ENCODE results near the gene TMEM72. TPM values are rescaled to one million over a fixed set of nuclear protein-coding genes. Genes with fewer than 3 reads are reported as not detected.
A peak's percentile ranks its signal among the peaks of the same experiment; 100 is the strongest.

TMEM72 gene
- total and polyA plus RNA-seq, 2 of the 13 experiments (the other 11 are each of a cell fraction or from before 2014, with no cell fraction given), result 0.04 TPM; not detected in 1

DNA sequence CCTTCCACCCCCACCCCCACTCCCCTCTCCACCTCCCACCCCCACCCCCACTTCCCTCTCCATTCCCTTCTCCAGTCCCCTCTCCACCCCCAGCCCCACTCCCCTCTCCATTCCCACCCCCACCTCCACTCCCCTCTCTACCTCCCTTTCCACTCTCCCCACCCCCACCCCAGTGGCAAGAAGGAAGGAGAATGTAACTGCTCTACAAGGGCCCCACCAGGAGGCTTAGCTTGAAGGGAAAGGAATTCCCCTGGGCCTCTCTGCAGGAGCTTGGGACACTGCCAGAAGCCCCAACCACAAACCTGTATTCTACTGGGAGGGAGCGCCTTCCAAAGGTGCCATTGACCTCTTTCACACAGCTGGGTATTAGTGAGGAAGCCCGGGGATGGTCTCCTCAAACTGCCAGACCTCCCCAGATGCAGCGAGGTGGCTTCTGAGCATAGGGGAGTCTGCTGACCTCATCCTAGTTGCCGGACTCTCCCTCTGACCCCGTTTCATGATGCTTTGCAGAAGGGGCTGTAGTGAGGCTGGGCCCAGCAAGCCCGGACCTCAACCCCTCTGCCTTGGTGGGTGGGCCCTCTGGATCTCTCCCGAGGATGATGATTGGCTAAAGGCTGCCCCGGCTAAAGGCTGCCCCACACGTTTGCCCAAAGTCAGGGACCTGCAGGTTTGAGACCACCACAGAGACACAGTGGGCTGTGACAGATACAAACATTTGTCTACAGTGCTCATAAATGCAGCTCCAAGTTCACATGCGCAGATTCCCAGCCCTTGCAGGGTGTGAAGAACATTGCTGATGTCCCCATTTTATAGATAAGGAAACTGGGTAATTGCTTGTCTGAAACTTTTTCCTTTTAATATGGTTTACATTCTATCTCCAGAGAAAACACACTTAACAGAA, 64.5 kb downstream of the TMEM72 start (continued):
- TF ChIP-seq, protein P1, sequence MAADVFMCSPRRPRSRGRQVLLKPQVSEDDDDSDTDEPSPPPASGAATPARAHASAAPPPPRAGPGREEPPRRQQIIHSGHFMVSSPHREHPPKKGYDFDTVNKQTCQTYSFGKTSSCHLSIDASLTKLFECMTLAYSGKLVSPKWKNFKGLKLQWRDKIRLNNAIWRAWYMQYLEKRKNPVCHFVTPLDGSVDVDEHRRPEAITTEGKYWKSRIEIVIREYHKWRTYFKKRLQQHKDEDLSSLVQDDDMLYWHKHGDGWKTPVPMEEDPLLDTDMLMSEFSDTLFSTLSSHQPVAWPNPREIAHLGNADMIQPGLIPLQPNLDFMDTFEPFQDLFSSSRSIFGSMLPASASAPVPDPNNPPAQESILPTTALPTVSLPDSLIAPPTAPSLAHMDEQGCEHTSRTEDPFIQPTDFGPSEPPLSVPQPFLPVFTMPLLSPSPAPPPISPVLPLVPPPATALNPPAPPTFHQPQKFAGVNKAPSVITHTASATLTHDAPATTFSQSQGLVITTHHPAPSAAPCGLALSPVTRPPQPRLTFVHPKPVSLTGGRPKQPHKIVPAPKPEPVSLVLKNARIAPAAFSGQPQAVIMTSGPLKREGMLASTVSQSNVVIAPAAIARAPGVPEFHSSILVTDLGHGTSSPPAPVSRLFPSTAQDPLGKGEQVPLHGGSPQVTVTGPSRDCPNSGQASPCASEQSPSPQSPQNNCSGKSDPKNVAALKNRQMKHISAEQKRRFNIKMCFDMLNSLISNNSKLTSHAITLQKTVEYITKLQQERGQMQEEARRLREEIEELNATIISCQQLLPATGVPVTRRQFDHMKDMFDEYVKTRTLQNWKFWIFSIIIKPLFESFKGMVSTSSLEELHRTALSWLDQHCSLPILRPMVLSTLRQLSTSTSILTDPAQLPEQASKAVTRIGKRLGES (CRISPR knock-in tag; IDR thresholded peaks at IDR 0.05; ENCODE audit: borderline replicate concordance), result no peak
- no peak; the same call in 1 of the 2 replicates for TF ChIP-seq THYN1 (CRISPR knock-in tag; IDR thresholded peaks at IDR 0.05; ENCODE audit: borderline replicate concordance, low read depth)
- TF ChIP-seq, protein P2, sequence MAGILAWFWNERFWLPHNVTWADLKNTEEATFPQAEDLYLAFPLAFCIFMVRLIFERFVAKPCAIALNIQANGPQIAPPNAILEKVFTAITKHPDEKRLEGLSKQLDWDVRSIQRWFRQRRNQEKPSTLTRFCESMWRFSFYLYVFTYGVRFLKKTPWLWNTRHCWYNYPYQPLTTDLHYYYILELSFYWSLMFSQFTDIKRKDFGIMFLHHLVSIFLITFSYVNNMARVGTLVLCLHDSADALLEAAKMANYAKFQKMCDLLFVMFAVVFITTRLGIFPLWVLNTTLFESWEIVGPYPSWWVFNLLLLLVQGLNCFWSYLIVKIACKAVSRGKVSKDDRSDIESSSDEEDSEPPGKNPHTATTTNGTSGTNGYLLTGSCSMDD (CRISPR knock-in tag; IDR thresholded peaks at IDR 0.05), result no peak
- TF ChIP-seq TCF7 (IDR thresholded peaks at IDR 0.05; ENCODE audit: low read depth), result 0 out of 2 replicates have a peak, but pooled peaks have one; percentile 8
- TF ChIP-seq NR2F1 (CRISPR knock-in tag; IDR thresholded peaks at IDR 0.05), result peak in 1 of 2 experiments; percentile 44; a peak in 2 of 4 replicates
- TF ChIP-seq ZFP36 (IDR thresholded peaks at IDR 0.05; ENCODE audit: borderline replicate concordance, low read depth, low read length, partially characterized antibody), result no peak
- TF ChIP-seq GTF2F1 (IDR thresholded peaks at IDR 0.05; ENCODE audit: low read length), result no peak
- 0 out of 2 replicates have a peak, but pooled peaks have one; percentile 15 for TF ChIP-seq NFKB2 (CRISPR knock-in tag; IDR thresholded peaks at IDR 0.05; ENCODE audit: borderline replicate concordance)
- TF ChIP-seq, protein P3, sequence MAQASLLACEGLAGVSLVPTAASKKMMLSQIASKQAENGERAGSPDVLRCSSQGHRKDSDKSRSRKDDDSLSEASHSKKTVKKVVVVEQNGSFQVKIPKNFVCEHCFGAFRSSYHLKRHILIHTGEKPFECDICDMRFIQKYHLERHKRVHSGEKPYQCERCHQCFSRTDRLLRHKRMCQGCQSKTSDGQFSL (CRISPR knock-in tag; IDR thresholded peaks at IDR 0.05), result no peak
- TF ChIP-seq SRF (IDR thresholded peaks at IDR 0.05; ENCODE audit: low read depth, low read length), result no peak
- TF ChIP-seq FOXJ3 (CRISPR knock-in tag; IDR thresholded peaks at IDR 0.05; ENCODE audit: borderline replicate concordance), result no peak
- TF ChIP-seq, protein P4, sequence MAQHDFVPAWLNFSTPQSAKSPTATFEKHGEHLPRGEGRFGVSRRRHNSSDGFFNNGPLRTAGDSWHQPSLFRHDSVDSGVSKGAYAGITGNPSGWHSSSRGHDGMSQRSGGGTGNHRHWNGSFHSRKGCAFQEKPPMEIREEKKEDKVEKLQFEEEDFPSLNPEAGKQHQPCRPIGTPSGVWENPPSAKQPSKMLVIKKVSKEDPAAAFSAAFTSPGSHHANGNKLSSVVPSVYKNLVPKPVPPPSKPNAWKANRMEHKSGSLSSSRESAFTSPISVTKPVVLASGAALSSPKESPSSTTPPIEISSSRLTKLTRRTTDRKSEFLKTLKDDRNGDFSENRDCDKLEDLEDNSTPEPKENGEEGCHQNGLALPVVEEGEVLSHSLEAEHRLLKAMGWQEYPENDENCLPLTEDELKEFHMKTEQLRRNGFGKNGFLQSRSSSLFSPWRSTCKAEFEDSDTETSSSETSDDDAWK (CRISPR knock-in tag; IDR thresholded peaks at IDR 0.05), result no peak
- TF ChIP-seq, protein P5, sequence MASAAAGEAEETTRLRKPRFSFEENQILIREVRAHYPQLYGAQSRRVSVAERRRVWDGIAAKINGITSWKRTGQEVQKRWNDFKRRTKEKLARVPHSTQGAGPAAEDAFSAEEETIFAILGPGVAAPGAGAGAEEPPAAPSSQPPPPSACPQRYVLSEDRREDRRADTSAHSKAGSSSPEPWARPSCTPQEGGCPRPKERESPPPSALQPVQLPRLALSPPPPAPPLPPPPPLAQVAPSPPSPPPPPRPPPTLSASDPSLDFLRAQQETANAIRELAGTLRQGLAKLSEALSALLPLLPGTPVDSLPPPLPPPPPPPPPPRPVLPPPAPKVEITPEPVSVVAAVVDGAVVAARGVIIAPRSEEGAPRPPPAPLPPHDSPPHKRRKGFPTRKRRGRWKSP (CRISPR knock-in tag; IDR thresholded peaks at IDR 0.05), result peak; percentile 15; the same call in 1 of the 2 replicates
- no peak for TF ChIP-seq ZNF441 (CRISPR knock-in tag; IDR thresholded peaks at IDR 0.05; ENCODE audit: borderline replicate concordance)
- no peak for TF ChIP-seq ZNF850 (CRISPR knock-in tag; conservative IDR thresholded peaks at IDR 0.05)
- no peak for TF ChIP-seq KAT2B (IDR thresholded peaks at IDR 0.05; ENCODE audit: borderline replicate concordance, low read depth, low read length)
- no peak for TF ChIP-seq NFE2L2 (IDR thresholded peaks at IDR 0.05; ENCODE audit: low read length)
- TF ChIP-seq, protein P6, sequence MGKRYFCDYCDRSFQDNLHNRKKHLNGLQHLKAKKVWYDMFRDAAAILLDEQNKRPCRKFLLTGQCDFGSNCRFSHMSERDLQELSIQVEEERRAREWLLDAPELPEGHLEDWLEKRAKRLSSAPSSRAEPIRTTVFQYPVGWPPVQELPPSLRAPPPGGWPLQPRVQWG (CRISPR knock-in tag; IDR thresholded peaks at IDR 0.05; ENCODE audit: borderline replicate concordance, low read depth), result no peak
- TF ChIP-seq KDM2A (CRISPR knock-in tag; IDR thresholded peaks at IDR 0.05; ENCODE audit: borderline replicate concordance, low read depth), result peak; percentile 80
- TF ChIP-seq MED8 (CRISPR knock-in tag; IDR thresholded peaks at IDR 0.05; ENCODE audit: insufficient replicate concordance), result no peak
- no peak for TF ChIP-seq FOSL1 (CRISPR knock-in tag; IDR thresholded peaks at IDR 0.05; ENCODE audit: borderline replicate concordance)
